Hepatocyte (in vitro differentiated cells): ENCODE measurements around the gene MIGA2. TPM values are rescaled to one million over a fixed set of nuclear protein-coding genes. Genes with fewer than 3 reads are reported as not detected.

Source experiments
- DNase-seq: peaks from one replicate; pipeline ENCODE4 v3.0.0-alpha.2; 2016; ENCODE audit warnings: low spot score
- H2AFZ ChIP-seq: fragments of 200-600 bp; sonication (generic); 2 replicates; pipeline ENCODE4 v1.6.0; 2016; ENCODE audit warnings: antibody characterized with exemption, mild to moderate bottlenecking
- H3K27ac ChIP-seq: fragments of 200-600 bp; sonication (generic); 2 replicates; pipeline ENCODE4 v1.5.1; 2016; ENCODE audit warnings: mild to moderate bottlenecking
- H3K27me3 ChIP-seq: fragments of 200-600 bp; sonication (generic); 2 replicates; pipeline ENCODE4 v1.6.1; 2016
- H3K36me3 ChIP-seq: fragments of 200-600 bp; sonication (generic); replicated peaks from 2 replicates; pipeline ENCODE4 v1.5.1; 2016; ENCODE audit warnings: low read depth; ENCODE audit not compliant: insufficient read depth
- H3K4me1 ChIP-seq: fragments of 200-600 bp; sonication (generic); 2 replicates; pipeline ENCODE4 v1.5.1; 2016; ENCODE audit warnings: mild to moderate bottlenecking, moderate library complexity; ENCODE audit not compliant: insufficient read depth
- H3K4me2 ChIP-seq: fragments of 200-600 bp; sonication (generic); 2 replicates; pipeline ENCODE4 v1.6.0; 2016
- H3K4me3 ChIP-seq: fragments of 200-600 bp; sonication (generic); 2 replicates; pipeline ENCODE4 v1.5.1; 2016; ENCODE audit warnings: mild to moderate bottlenecking
- H3K79me2 ChIP-seq: fragments of 200-600 bp; sonication (generic); 2 replicates; pipeline ENCODE4 v1.6.0; 2017; ENCODE audit warnings: mild to moderate bottlenecking
- H3K9me2 ChIP-seq: fragments of 200-600 bp; sonication (generic); replicated peaks from 2 replicates; pipeline ENCODE4 v1.6.0; 2017; ENCODE audit warnings: mild to moderate bottlenecking; ENCODE audit not compliant: insufficient read depth
- H3K9me3 ChIP-seq: fragments of 200-600 bp; sonication (generic); 2 replicates; pipeline ENCODE4 v1.5.1; 2016; ENCODE audit warnings: low read depth, mild to moderate bottlenecking
- H4K20me1 ChIP-seq: fragments of 200-600 bp; sonication (generic); 2 replicates; pipeline ENCODE4 v1.6.0; 2016; ENCODE audit warnings: mild to moderate bottlenecking; ENCODE audit not compliant: insufficient read depth, poor library complexity, severe bottlenecking
- EZH2 ChIP-seq: fragments of 200-600 bp; sonication (generic); IDR thresholded peaks from 2 replicates; pipeline ENCODE4 v1.6.1; 2016; ENCODE audit warnings: antibody characterized with exemption, mild to moderate bottlenecking, borderline replicate concordance
- EZH2phosphoT487 ChIP-seq: fragments of 200-600 bp; sonication (generic); IDR thresholded peaks from one replicate; pipeline ENCODE4 v1.6.1; 2018; ENCODE audit warnings: antibody characterized with exemption, mild to moderate bottlenecking, low read depth, moderate library complexity; ENCODE audit not compliant: unreplicated experiment, severe bottlenecking
- WGBS: methylation state at CpG from one replicate; pipeline ENCODE4 v1.1.6; 2016; ENCODE audit warnings: low lambda C conversion rate; ENCODE audit errors: missing lambda C conversion rate; 5-methylcytosine and 5-hydroxymethylcytosine counted together
- polyA plus RNA-seq: library from polyadenylated mRNA; unstranded; fragments of >200 nt; fragmentation: Nextera tagmentation; extraction: Ambion mirVana; gene quantifications from 2 replicates; pipeline ENCODE4 v1.2.1, GENCODE V29; 2016
- total RNA-seq: library from RNA; depleted of rRNA; stranded (reverse); fragments of >200 nt; gene quantifications from 2 replicates; pipeline ENCODE4 v1.2.3, GENCODE V29; 2014
- TF ChIP-seq, protein P1 (sequence below): fragments of 200-600 bp; sonication (generic); IDR thresholded peaks from 2 replicates; pipeline ENCODE4 v1.5.1; 2016; ENCODE audit warnings: antibody characterized with exemption, mild to moderate bottlenecking; ENCODE audit not compliant: poor library complexity

MIGA2 gene
- total and polyA plus RNA-seq, 2 experiments from 2014 or later = 23.4 to 29.5 TPM

DNA sequence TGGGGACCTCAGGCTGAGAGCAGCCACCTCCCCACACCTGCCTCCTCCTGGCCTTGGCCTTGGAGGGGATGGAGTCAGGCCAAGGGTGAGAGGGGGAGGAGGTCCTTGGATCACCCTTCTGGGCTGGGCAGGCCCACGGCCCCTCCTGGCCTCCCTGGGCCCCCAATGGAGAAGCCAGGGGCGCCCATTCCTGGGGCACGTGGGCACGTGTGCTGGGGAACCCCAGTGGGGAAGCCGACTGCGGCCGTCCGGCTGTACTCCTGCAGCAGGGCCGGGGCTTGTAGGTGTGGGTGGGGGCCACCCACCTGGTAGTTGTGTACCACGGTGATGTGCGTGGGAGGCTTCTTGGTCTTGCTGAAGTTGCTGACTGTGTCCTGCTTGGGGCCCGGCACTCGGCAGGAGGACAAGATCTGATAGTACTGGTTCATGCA lies 65.7 kb downstream of the MIGA2 start:
- Histone ChIP-seq H3K9me3 (no peaks in the 10 kb centered on the region), H3K4me2 (no peak overlapping the region), H3K4me1 (peaks cover 9% of the 10 kb centered on the region), H3K9me2 (no peaks in the 10 kb centered on the region), H3K36me3 (no peaks in the 10 kb centered on the region), H4K20me1 (no peaks in the 10 kb centered on the region), H2AFZ (no peak overlapping the region), H3K27ac (no peak overlapping the region), H3K27me3 (no peaks in the 10 kb centered on the region), H3K79me2 (no peaks in the 10 kb centered on the region), H3K4me3 (no peak overlapping the region)
- WGBS = 96% methylated on average over 13 of the region's 13 CpGs
- TF ChIP-seq, protein P1, sequence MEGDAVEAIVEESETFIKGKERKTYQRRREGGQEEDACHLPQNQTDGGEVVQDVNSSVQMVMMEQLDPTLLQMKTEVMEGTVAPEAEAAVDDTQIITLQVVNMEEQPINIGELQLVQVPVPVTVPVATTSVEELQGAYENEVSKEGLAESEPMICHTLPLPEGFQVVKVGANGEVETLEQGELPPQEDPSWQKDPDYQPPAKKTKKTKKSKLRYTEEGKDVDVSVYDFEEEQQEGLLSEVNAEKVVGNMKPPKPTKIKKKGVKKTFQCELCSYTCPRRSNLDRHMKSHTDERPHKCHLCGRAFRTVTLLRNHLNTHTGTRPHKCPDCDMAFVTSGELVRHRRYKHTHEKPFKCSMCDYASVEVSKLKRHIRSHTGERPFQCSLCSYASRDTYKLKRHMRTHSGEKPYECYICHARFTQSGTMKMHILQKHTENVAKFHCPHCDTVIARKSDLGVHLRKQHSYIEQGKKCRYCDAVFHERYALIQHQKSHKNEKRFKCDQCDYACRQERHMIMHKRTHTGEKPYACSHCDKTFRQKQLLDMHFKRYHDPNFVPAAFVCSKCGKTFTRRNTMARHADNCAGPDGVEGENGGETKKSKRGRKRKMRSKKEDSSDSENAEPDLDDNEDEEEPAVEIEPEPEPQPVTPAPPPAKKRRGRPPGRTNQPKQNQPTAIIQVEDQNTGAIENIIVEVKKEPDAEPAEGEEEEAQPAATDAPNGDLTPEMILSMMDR = no peak
- TF ChIP-seq EZH2 (no peak), EZH2phosphoT487 (no peak)
- DNase-seq = no peak

DNA sequence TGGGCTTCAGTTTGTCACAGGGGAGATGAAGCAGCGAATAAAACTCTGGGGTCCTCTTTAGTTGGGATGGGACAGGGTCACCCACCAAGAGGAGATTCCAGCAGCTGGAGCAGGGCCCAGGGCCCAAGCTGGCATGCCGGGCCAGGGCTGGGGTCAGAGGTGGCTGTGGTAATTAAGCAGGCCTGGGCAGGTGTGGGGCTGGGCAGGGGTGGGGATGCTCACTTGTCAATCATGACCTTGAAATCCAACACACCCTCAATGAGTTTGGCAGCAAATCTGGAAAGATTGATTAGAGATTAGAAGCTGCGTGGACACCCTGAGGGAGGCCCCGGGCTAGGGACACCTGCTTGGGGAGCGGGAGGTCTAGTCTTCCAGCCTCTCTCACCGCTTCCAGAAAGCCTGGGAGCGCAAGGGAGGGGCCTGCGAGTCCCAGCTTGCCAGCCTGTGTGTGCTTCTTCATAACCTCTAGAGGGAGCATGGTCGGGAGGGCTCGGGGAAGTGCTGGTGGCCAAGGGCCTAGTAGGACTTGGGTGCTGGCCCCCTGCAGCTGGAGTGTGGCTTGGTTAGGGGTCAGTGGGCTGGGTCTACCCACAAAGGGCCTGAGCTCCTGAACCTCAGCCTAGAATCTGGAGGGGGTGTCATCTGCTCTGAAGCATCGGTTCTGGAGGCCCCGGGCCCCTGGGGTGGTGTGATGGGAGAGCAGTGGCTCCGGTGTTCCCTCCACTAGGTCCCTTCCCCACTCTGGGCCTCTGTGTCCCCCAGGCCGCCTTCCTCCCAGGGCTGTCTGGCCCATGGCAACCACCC lies 66.6 kb downstream of the MIGA2 start:
- WGBS = 52% methylated on average over 14 of the region's 14 CpGs
- Histone ChIP-seq H3K79me2 (no peaks in the 10 kb centered on the region), H2AFZ (no peak overlapping the region), H3K27me3 (no peaks in the 10 kb centered on the region), H3K9me2 (no peaks in the 10 kb centered on the region), H3K4me1 (peaks cover 10% of the 10 kb centered on the region), H3K9me3 (no peaks in the 10 kb centered on the region), H3K27ac (no peak overlapping the region), H4K20me1 (no peaks in the 10 kb centered on the region), H3K4me3 (no peak overlapping the region), H3K36me3 (no peaks in the 10 kb centered on the region), H3K4me2 (no peak overlapping the region)
- peak; percentile 64 for DNase-seq
- TF ChIP-seq, protein P1 = peak; percentile 47
- TF ChIP-seq EZH2phosphoT487 = no peak

DNA sequence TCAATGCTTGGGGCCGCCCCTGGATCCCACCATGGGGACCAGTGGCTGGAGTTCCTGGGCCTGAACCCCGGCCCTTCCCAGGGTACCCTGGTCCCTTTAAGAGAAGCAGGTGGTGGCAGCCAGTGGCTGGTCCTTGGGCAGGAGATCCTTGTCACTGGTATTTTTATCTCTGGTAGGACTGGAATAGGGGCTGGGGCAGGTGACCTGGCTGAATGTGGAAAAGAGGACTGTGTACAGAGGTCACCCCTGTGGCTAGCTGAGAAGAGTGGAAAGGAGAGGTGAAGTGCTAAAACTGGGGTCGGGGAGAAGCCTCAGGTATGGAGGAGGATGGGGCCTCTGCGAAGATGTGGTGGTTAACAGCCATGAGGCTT lies 67.2 kb downstream of the MIGA2 start:
- Histone ChIP-seq H3K79me2 (no peaks in the 10 kb centered on the region), H3K27ac (no peak overlapping the region), H4K20me1 (no peaks in the 10 kb centered on the region), H3K36me3 (no peaks in the 10 kb centered on the region), H2AFZ (no peak overlapping the region), H3K4me1 (peaks cover 10% of the 10 kb centered on the region), H3K27me3 (no peaks in the 10 kb centered on the region), H3K4me2 (no peak overlapping the region), H3K4me3 (no peak overlapping the region), H3K9me2 (no peaks in the 10 kb centered on the region), H3K9me3 (no peaks in the 10 kb centered on the region)
- 95% methylated on average over 4 of the region's 4 CpGs for WGBS
- DNase-seq = no peak
- TF ChIP-seq EZH2 (no peak), EZH2phosphoT487 (no peak)
- TF ChIP-seq, protein P1 = no peak
